Panc1 (cell line): ENCODE data around the gene MPPE1. TPM values are rescaled to one million over a fixed set of nuclear protein-coding genes. Genes with fewer than 3 reads are reported as not detected.

Experiments used
- ATAC-seq: fragments of 200-7000 bp; cut with Tn5 transposase; 2 replicates; pipeline ENCODE4 v1.9.1; 2020; ENCODE audit warnings: mild to moderate bottlenecking, moderate library complexity
- BruUV-seq: library from RNA; stranded (reverse); fragments of 400-500 nt; replicated peaks from 2 replicates; lab custom pipeline; 2021; lab: Mats Ljungman, UMichigan
- CTCF ChIA-PET: fragments of 300-600 bp; sonication (Branson Sonifier 250); formaldehyde crosslinking; loops from one replicate; lab custom pipeline; 2022; ENCODE audit warnings: antibody characterized with exemption; lab: Charles Lee
- POLR2A ChIA-PET: fragments of 300-600 bp; sonication (Branson Sonifier 250); formaldehyde crosslinking; loops from one replicate; lab custom pipeline; 2022; ENCODE audit warnings: antibody characterized with exemption; lab: Charles Lee
- DNase-seq: peaks from one replicate; pipeline ENCODE4 v3.0.0-alpha.2; 2010; ENCODE audit warnings: low read depth, low spot score
- H3K27ac ChIP-seq: 2 replicates; pipeline ENCODE4 v1.5.1; 2011; ENCODE audit warnings: mild to moderate bottlenecking, low read length, inconsistent platforms
- H3K27me3 ChIP-seq: fragments of 200-500 bp; sonication (Bioruptor generic); 2 replicates; pipeline ENCODE4 v1.6.0; 2014; ENCODE audit warnings: low read length, inconsistent platforms; ENCODE audit not compliant: control insufficient read depth, insufficient read depth
- H3K36me3 ChIP-seq: fragments of 200-500 bp; sonication (Bioruptor generic); 2 replicates; pipeline ENCODE4 v1.5.1; 2014; ENCODE audit warnings: inconsistent platforms, mild to moderate bottlenecking, low read length, moderate library complexity; ENCODE audit not compliant: control insufficient read depth, insufficient read depth
- H3K4me1 ChIP-seq: 2 replicates; pipeline ENCODE4 v1.5.1; 2011; ENCODE audit warnings: inconsistent platforms, mild to moderate bottlenecking, low read length, moderate library complexity; ENCODE audit not compliant: control insufficient read depth, insufficient read depth
- H3K4me3 ChIP-seq, 2 experiments: 2 replicates each; pipeline ENCODE4 v1.5.1; 2011 to 2012; ENCODE audit warnings: low read depth in 2 of 2, low read length in 2 of 2, mild to moderate bottlenecking in 2 of 2, inconsistent platforms in 1 of 2, moderate library complexity in 1 of 2
- H3K9me3 ChIP-seq: fragments of 200-500 bp; sonication (Bioruptor generic); 2 replicates; pipeline ENCODE4 v1.5.1; 2014; ENCODE audit warnings: low read depth, mild to moderate bottlenecking, inconsistent platforms, low read length, moderate library complexity; ENCODE audit not compliant: control insufficient read depth, insufficient read depth
- CTCF ChIP-seq: fragments of 450-650 bp; IDR thresholded peaks from 2 replicates; pipeline ENCODE4 v1.5.1; 2017; ENCODE audit warnings: mild to moderate bottlenecking
- POLR2AphosphoS5 ChIP-seq: IDR thresholded peaks from 2 replicates; pipeline ENCODE4 v1.6.1; 2012; ENCODE audit warnings: mild to moderate bottlenecking, low read depth, low read length, moderate library complexity
- REST ChIP-seq, 2 experiments: IDR thresholded peaks; 2 replicates each; pipeline ENCODE4 v1.6.1; 2011 to 2012; ENCODE audit warnings: low read depth in 2 of 2, control low read depth in 1 of 2, low read length in 1 of 2, mild to moderate bottlenecking in 1 of 2, moderate library complexity in 1 of 2; ENCODE audit not compliant: insufficient read depth in 1 of 2
- SIN3A ChIP-seq: IDR thresholded peaks from 2 replicates; pipeline ENCODE4 v1.6.1; 2012; ENCODE audit warnings: low read depth, mild to moderate bottlenecking, low read length, moderate library complexity, borderline replicate concordance; ENCODE audit not compliant: insufficient read depth
- TCF7L2 ChIP-seq: IDR thresholded peaks from 2 replicates; pipeline ENCODE4 v1.6.1; 2011; ENCODE audit warnings: mild to moderate bottlenecking, low read depth, low read length, inconsistent platforms
- in situ Hi-C: cut with HindIII; loops from 2 replicates; pipeline ENCODE4 v1.10.0; 2016; ENCODE audit warnings: low sequenced_read_pairs, low pct_unique_long_range_greater_than_20kb
- intact Hi-C: fragments of 100-400 bp; cut with micrococcal nuclease; formaldehyde crosslinking; loops from one replicate; pipeline ENCODE4 v1.10.0; 2022; ENCODE audit not compliant: unreplicated experiment
- total RNA-seq: library from RNA; stranded (reverse); gene quantifications from one replicate; pipeline ENCODE4 v1.2.1, GENCODE V29; 2021; ENCODE audit not compliant: unreplicated experiment

The MPPE1 gene
- total RNA-seq, 1 experiment from 2014 or later: 37.1 TPM

DNA sequence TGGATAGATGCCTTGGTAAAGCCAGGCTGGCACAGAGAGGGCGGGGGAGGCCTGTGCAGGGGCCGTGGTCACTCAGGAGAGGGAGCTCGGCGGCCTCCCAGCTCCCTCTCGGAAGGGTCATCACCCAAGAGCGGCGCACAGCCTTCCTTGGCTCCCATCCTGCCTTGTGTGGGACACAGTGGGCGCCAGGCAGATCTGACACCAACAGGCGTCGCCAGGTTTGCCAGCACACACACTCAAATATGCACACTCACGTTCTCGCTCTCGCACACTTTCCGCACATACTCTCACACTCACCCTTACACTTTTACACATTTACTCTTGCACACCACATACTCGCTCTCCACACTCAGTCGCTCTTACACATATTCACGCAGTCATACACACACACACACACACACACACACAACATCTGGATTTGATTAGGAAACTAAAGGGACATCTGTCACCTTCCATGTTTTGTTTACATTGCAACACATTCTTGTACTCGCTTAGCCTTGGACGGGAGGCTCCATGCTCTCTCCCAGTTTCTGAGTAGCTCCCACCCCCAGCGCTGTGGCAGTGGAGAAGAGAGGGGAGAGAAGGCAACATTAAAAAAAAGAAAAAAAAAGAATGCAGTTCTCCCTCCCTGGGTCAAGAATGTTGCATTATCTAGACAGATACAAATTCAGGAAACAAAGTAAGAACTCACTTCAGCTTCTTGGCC lies 46.4 kb downstream of the MPPE1 start:
- H3K9me3 ChIP-seq: no peaks in the 10 kb centered on the region
- intact Hi-C loops (no loop called here), in situ Hi-C loops (no loop called here)
- TF ChIP-seq TCF7L2 (no peak), POLR2AphosphoS5 (no peak), CTCF (no peak), REST (IDR thresholded peaks at IDR 0.05; ENCODE audit: insufficient read depth in 1 of 2, low read depth in 2 of 2, low read length in 1 of 2) (no peak), SIN3A (no peak)
- H3K27ac ChIP-seq: no peak overlapping the region
- no peaks in the 10 kb centered on the region for H3K36me3 ChIP-seq
- ATAC-seq: no peak
- no peaks in the 10 kb centered on the region for H3K27me3 ChIP-seq
- H3K4me1 ChIP-seq: peaks cover 12% of the 10 kb centered on the region
- POLR2A ChIA-PET: no interaction called here
- CTCF ChIA-PET: interaction anchor here (0.7 kb wide), 1 partner anchor 77 kb away, joined by 3 read pairs; no protein-coding TSS in a partner anchor
- no peak overlapping the region for H3K4me3 ChIP-seq
- no peak for DNase-seq
- BruUV-seq: no TSS peak

DNA sequence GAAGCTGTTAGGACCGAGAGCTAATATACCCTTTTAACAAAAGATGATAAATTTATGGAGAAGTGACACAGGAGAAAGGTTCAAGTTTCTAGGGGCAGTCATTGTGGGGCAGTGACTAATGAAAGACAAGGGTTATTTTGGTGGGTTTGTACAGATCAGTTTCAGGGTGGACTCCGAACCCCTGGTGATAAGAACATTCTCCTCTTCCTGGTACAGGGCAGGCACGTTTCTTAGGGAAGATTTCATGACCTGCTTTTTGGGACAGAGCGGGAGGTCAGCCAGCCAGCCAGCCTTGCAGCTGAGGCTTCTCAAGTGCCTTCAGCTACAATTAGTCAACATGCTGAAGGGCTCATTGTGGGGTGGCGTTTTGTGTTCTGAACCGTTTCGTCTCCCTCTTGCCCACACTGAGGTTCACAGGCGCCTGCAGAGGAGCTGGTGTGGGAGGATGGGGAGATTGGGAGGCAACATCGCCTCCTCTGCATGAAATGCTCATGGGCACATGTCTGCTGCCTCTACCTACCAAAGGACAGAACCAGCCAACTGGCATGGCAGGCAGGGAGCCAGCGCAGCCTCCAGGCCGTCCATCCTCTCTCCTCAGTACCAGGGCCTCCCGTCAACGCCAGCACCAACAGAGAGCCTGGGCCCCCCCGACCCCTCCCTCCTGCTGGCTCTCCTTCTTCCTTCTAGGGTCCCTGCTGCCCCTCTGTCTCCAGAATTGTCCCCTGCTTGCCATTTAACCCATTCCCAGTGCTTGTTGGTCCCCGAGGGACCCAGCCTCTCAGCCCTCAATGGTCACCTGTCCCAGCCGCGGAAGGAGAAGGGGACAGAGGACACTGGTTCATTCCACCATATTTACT lies 47.3 kb downstream of the MPPE1 start:
- ChIA-PET POLR2A (no interaction called here), CTCF (no interaction called here)
- no peaks in the 10 kb centered on the region for H3K36me3 ChIP-seq
- ATAC-seq (no peak), DNase-seq (no peak)
- H3K27me3 ChIP-seq: no peaks in the 10 kb centered on the region
- no peak for TF ChIP-seq TCF7L2
- TF ChIP-seq CTCF: no peak
- TF ChIP-seq SIN3A: no peak
- TF ChIP-seq POLR2AphosphoS5: no peak
- TF ChIP-seq REST (IDR thresholded peaks at IDR 0.05; ENCODE audit: insufficient read depth in 1 of 2, low read depth in 2 of 2, low read length in 1 of 2): no peak
- H3K27ac ChIP-seq: no peak overlapping the region
- BruUV-seq: no TSS peak
- H3K4me1 ChIP-seq: peaks cover 13% of the 10 kb centered on the region
- no peaks in the 10 kb centered on the region for H3K9me3 ChIP-seq
- in situ Hi-C loops (no loop called here), intact Hi-C loops (no loop called here)
- H3K4me3 ChIP-seq: no peak overlapping the region
